OCI-LY3 (cell line): ENCODE results near the gene LPP.

Source experiments
- H2AFZ ChIP-seq: fragments of 200-600, 300-600 bp; shearing (Covaris generic); 2 replicates; pipeline ENCODE4 v1.6.0; 2014; ENCODE audit warnings: antibody characterized with exemption, low read depth, low read length
- H3K27ac ChIP-seq: fragments of 200-600, 300-600 bp; sonication (generic); 2 replicates; pipeline ENCODE4 v1.5.1; 2014; ENCODE audit warnings: mild to moderate bottlenecking, low read length, moderate library complexity, mixed read lengths
- H3K27me3 ChIP-seq: fragments of 200-600, 300-600 bp; sonication (generic); 2 replicates; pipeline ENCODE4 v1.6.1; 2014; ENCODE audit warnings: low read depth, low read length, mixed read lengths
- H3K36me3 ChIP-seq: fragments of 200-600, 300-600 bp; sonication (generic); replicated peaks from 2 replicates; pipeline ENCODE3; 2014; ENCODE audit warnings: low read depth, low read length, mixed read lengths
- H3K4me1 ChIP-seq: fragments of 300-600, 200-600 bp; sonication (generic); 2 replicates; pipeline ENCODE4 v1.6.1; 2014; ENCODE audit warnings: low read length, mixed read lengths
- H3K4me2 ChIP-seq: fragments of 200-600, 300-600 bp; sonication (generic); 2 replicates; pipeline ENCODE4 v1.6.1; 2014; ENCODE audit warnings: low read length, mixed read lengths
- H3K4me3 ChIP-seq: fragments of 300-600, 200-600 bp; sonication (generic); 2 replicates; pipeline ENCODE4 v1.5.1; 2014; ENCODE audit warnings: antibody characterized with exemption, mild to moderate bottlenecking, low read length, moderate library complexity
- H3K79me2 ChIP-seq: fragments of 300-600, 200-600 bp; shearing (Covaris generic); 2 replicates; pipeline ENCODE4 v1.6.1; 2014; ENCODE audit warnings: mild to moderate bottlenecking, low read length, mixed read lengths
- H3K9ac ChIP-seq: fragments of 300-600, 200-600 bp; shearing (Covaris generic); 2 replicates; pipeline ENCODE4 v1.6.0; 2014; ENCODE audit warnings: mild to moderate bottlenecking, low read length, moderate library complexity
- H3K9me3 ChIP-seq: fragments of 200-600, 300-600 bp; shearing (Covaris generic); 2 replicates; pipeline ENCODE4 v1.6.1; 2014; ENCODE audit warnings: low read length, mixed read lengths; ENCODE audit not compliant: insufficient read depth
- H4K20me1 ChIP-seq: fragments of 200-600, 300-600 bp; sonication (generic); 2 replicates; pipeline ENCODE4 v1.6.1; 2016; ENCODE audit warnings: low read length, mixed read lengths; ENCODE audit not compliant: insufficient read depth
- CTCF ChIP-seq: fragments of 200-600, 300-600 bp; sonication (generic); IDR thresholded peaks from 2 replicates; pipeline ENCODE4 v1.5.1; 2014; ENCODE audit warnings: antibody characterized with exemption, low read length, low read depth
- EZH2phosphoT487 ChIP-seq: fragments of 200-600 bp; shearing (Covaris generic); IDR thresholded peaks from 2 replicates; pipeline ENCODE4 v1.6.1; 2018; ENCODE audit warnings: antibody characterized with exemption, mixed run types, low read depth

LPP gene

DNA sequence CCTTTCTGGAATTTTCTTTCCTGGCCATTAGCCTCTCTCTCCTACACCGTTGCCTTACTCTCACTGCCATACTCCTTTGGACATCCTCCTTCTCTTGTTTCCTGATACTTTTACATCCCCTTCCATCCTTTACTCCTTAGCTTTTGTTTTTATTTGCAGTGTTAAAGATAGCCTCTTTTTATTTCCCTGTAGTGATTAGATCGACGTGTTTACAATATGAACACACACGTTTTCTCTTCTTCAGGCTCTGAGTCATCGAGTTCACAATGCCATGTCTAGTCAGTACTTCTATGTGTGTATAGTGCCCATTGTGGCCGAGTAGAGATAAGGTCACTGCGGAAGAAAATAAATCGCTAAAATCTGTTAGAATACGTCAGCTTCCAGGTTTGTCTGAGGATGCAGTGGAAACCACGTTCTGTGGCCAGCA is 208.5 kb downstream of the LPP start:
- no peak overlapping the region for H3K27ac ChIP-seq
- H4K20me1 ChIP-seq: no peaks in the 10 kb centered on the region
- peaks cover 12% of the 10 kb centered on the region; the same call in 1 of the 2 replicates for H3K27me3 ChIP-seq
- H3K79me2 ChIP-seq: no peaks in the 10 kb centered on the region
- no peak overlapping the region for H3K9ac ChIP-seq
- H3K4me3 ChIP-seq: no peak overlapping the region
- H3K4me1 ChIP-seq: peaks cover 52% of the 10 kb centered on the region
- no peaks in the 10 kb centered on the region for H3K36me3 ChIP-seq
- TF ChIP-seq EZH2phosphoT487 (no peak), CTCF (no peak)
- H3K4me2 ChIP-seq: no peak overlapping the region
- no peak overlapping the region for H2AFZ ChIP-seq
- H3K9me3 ChIP-seq: no peaks in the 10 kb centered on the region

DNA sequence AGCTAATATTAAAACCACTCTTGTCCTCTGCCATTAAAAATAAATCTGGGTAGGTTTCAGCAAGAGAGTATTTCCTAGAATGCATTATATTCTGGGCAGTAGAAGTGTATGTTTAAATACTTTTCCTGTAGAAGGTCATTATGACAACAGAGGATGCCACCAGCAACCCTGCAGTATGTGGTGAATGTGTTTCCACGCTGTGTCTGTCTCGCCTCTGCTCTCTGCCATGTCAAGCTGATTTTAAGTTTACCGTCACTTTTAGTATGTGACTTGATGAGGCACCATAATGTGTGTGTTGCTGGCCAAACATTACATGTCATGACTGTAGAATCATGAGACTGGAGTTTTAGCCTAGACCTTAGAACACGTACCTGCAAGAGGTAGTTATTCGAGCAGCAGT is 211.2 kb downstream of the LPP start:
- H3K27me3 ChIP-seq: peaks cover 12% of the 10 kb centered on the region; the same call in 1 of the 2 replicates
- no peak overlapping the region for H3K27ac ChIP-seq
- H3K9ac ChIP-seq: no peak overlapping the region
- H3K4me2 ChIP-seq: no peak overlapping the region
- H2AFZ ChIP-seq: no peak overlapping the region
- no peaks in the 10 kb centered on the region for H4K20me1 ChIP-seq
- peaks cover 48% of the 10 kb centered on the region for H3K4me1 ChIP-seq
- H3K79me2 ChIP-seq: no peaks in the 10 kb centered on the region
- no peak overlapping the region for H3K4me3 ChIP-seq
- H3K36me3 ChIP-seq: peaks cover 3% of the 10 kb centered on the region
- no peaks in the 10 kb centered on the region for H3K9me3 ChIP-seq
- TF ChIP-seq CTCF (no peak), EZH2phosphoT487 (no peak)

- H3K9me3 ChIP-seq: no peaks in the 10 kb centered on the region
- H3K79me2 ChIP-seq: no peaks in the 10 kb centered on the region
- peaks cover 12% of the 10 kb centered on the region; the same call in 1 of the 2 replicates for H3K27me3 ChIP-seq
- no peaks in the 10 kb centered on the region for H4K20me1 ChIP-seq
- H3K4me3 ChIP-seq: peak overlapping the region; percentile 36
- H3K4me2 ChIP-seq: peak overlapping the region; percentile 54
- TF ChIP-seq EZH2phosphoT487 (no peak), CTCF (no peak)
- H3K9ac ChIP-seq: peak overlapping the region; percentile 5
- H3K4me1 ChIP-seq: peaks cover 53% of the 10 kb centered on the region
- H3K27ac ChIP-seq: no peak overlapping the region
- peak overlapping the region; percentile 3; the same call in 1 of the 2 replicates for H2AFZ ChIP-seq
- peaks cover 6% of the 10 kb centered on the region for H3K36me3 ChIP-seq
These were observed 212.2 kb downstream of the LPP start for GRCh38 chr3:188365988-188366698.

- Histone ChIP-seq H4K20me1 (no peaks in the 10 kb centered on the region), H2AFZ (no peak overlapping the region), H3K36me3 (peaks cover 6% of the 10 kb centered on the region), H3K27ac (no peak overlapping the region), H3K79me2 (no peaks in the 10 kb centered on the region), H3K9me3 (no peaks in the 10 kb centered on the region), H3K27me3 (peaks cover 12% of the 10 kb centered on the region; the same call in 1 of the 2 replicates), H3K4me1 (peaks cover 52% of the 10 kb centered on the region), H3K4me3 (no peak overlapping the region), H3K4me2 (no peak overlapping the region), H3K9ac (no peak overlapping the region)
- TF ChIP-seq CTCF (no peak), EZH2phosphoT487 (no peak)
These were observed 213.7 kb downstream of the LPP start for GRCh38 chr3:188367678-188368077.
